Loucy (cell line): Measurements from ENCODE around the gene CCL20.

ENCODE experiments used
- H2AFZ ChIP-seq: fragments of 200-600 bp; sonication (generic); 2 replicates; pipeline ENCODE4 v1.6.0; 2016; ENCODE audit warnings: antibody characterized with exemption, mild to moderate bottlenecking, low read length, moderate library complexity
- H3F3A ChIP-seq: fragments of 200-600 bp; 2 replicates; pipeline ENCODE4 v1.6.0; 2016; ENCODE audit warnings: antibody characterized with exemption, low read depth, mild to moderate bottlenecking
- H3K27me3 ChIP-seq: fragments of 200-600 bp; sonication (generic); 2 replicates; pipeline ENCODE4 v1.6.1; 2014; ENCODE audit warnings: low read length, mild to moderate bottlenecking; ENCODE audit not compliant: insufficient read depth, poor library complexity, severe bottlenecking
- H3K36me3 ChIP-seq: fragments of 200-600 bp; sonication (generic); 2 replicates; pipeline ENCODE4 v1.6.1; 2016; ENCODE audit warnings: low read length; ENCODE audit not compliant: insufficient read depth
- H3K4me1 ChIP-seq: fragments of 200-600 bp; sonication (generic); 2 replicates; pipeline ENCODE4 v1.5.1; 2014; ENCODE audit warnings: low read length, mild to moderate bottlenecking; ENCODE audit not compliant: insufficient read depth, poor library complexity, severe bottlenecking
- H3K4me2 ChIP-seq: fragments of 200-600 bp; sonication (generic); 2 replicates; pipeline ENCODE4 v1.6.0; 2014; ENCODE audit warnings: antibody characterized with exemption, low read length, low read depth, mild to moderate bottlenecking; ENCODE audit not compliant: poor library complexity, severe bottlenecking
- H3K4me3 ChIP-seq: fragments of 200-600 bp; sonication (generic); 2 replicates; pipeline ENCODE4 v1.5.1; 2014; ENCODE audit warnings: low read length, mild to moderate bottlenecking, mixed read lengths; ENCODE audit not compliant: poor library complexity, severe bottlenecking
- H3K79me2 ChIP-seq: fragments of 200-600 bp; sonication (generic); 2 replicates; pipeline ENCODE4 v1.6.1; 2014; ENCODE audit warnings: low read length; ENCODE audit not compliant: insufficient read depth
- H3K9ac ChIP-seq: fragments of 200-600 bp; sonication (generic); 2 replicates; pipeline ENCODE4 v1.6.0; 2014; ENCODE audit warnings: mild to moderate bottlenecking, low read depth, low read length, moderate library complexity; ENCODE audit not compliant: poor library complexity, severe bottlenecking
- H3K9me2 ChIP-seq: fragments of 200-600 bp; sonication (generic); replicated peaks from 2 replicates; pipeline ENCODE4 v1.6.1; 2016; ENCODE audit warnings: low read depth, low read length, mixed read lengths
- H3K9me3 ChIP-seq: fragments of 200-600 bp; sonication (generic); 2 replicates; pipeline ENCODE4 v1.6.1; 2014; ENCODE audit warnings: mild to moderate bottlenecking, antibody characterized with exemption, low read length, low read depth; ENCODE audit not compliant: insufficient read depth
- H4K20me1 ChIP-seq: fragments of 200-600 bp; sonication (generic); 2 replicates; pipeline ENCODE4 v1.6.0; 2014; ENCODE audit warnings: antibody characterized with exemption, low read length, mild to moderate bottlenecking; ENCODE audit not compliant: insufficient read depth, poor library complexity, severe bottlenecking
- EZH2phosphoT487 ChIP-seq: fragments of 200-600 bp; IDR thresholded peaks from 2 replicates; pipeline ENCODE4 v1.6.1; 2018; ENCODE audit warnings: antibody characterized with exemption, mild to moderate bottlenecking, moderate library complexity, borderline replicate concordance
- TF ChIP-seq, protein P1 (sequence below): fragments of 200-600 bp; sonication (generic); conservative IDR thresholded peaks from 2 replicates; pipeline ENCODE4 v1.5.1; 2014; ENCODE audit warnings: mild to moderate bottlenecking, antibody characterized with exemption, low read length

The CCL20 gene

DNA sequence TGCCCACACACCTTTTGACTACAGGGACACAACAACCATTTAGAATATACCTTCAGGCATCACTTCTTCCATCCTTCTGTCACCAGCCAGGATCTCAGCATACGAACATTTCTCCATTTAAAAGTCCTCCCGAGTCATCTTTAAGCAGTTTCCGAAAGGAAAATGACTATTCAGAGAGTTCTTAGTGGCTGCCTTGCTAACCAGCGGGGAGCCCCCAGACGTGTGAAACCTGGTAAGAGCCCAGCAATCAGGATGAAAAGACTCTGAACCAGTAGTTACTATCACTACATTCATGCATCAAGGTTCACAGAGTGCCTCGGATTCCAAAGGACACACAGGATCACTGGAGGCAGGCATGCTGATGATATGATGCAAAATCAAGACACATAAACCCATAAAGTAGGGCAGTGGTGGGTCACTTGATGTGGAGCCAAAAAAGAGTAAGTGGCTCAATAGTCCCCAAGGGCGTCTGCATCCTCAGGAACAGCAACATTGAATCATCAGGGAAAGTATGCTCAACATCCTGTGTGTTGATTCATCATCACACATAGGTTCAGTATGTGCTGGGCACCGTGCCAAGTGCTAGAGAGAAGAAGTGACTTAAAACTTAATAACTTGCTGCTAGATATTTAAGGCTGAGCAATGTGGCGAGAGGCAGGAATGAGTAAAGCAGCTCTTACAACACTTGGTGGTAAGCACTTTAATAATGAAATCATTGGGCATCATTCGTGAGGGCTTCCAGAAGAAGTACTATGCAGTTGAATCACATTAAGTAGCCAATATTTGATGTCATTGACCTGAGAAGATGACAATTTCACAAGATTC lies 4.4 kb downstream of the CCL20 start:
- no peaks in the 10 kb centered on the region for H3K4me1 ChIP-seq
- H3K4me2 ChIP-seq, result no peak overlapping the region
- no peak overlapping the region for H3K9ac ChIP-seq

GRCh38 chr2:227818675-227819397 lies 5.2 kb downstream of the CCL20 start:
- no peak overlapping the region for H3K9ac ChIP-seq
- no peak overlapping the region for H3K4me2 ChIP-seq

More for the DNA sequence above, 4.4 kb downstream of the CCL20 start:
- Histone ChIP-seq H3K9me2 (no peaks in the 10 kb centered on the region), H3K27me3 (no peaks in the 10 kb centered on the region), H4K20me1 (no peaks in the 10 kb centered on the region), H3K9me3 (no peaks in the 10 kb centered on the region), H3K79me2 (no peaks in the 10 kb centered on the region), H3K36me3 (no peaks in the 10 kb centered on the region), H2AFZ (no peak overlapping the region), H3K4me3 (no peak overlapping the region), H3F3A (no peaks in the 10 kb centered on the region)
- no peak for TF ChIP-seq EZH2phosphoT487
- TF ChIP-seq, protein P1, sequence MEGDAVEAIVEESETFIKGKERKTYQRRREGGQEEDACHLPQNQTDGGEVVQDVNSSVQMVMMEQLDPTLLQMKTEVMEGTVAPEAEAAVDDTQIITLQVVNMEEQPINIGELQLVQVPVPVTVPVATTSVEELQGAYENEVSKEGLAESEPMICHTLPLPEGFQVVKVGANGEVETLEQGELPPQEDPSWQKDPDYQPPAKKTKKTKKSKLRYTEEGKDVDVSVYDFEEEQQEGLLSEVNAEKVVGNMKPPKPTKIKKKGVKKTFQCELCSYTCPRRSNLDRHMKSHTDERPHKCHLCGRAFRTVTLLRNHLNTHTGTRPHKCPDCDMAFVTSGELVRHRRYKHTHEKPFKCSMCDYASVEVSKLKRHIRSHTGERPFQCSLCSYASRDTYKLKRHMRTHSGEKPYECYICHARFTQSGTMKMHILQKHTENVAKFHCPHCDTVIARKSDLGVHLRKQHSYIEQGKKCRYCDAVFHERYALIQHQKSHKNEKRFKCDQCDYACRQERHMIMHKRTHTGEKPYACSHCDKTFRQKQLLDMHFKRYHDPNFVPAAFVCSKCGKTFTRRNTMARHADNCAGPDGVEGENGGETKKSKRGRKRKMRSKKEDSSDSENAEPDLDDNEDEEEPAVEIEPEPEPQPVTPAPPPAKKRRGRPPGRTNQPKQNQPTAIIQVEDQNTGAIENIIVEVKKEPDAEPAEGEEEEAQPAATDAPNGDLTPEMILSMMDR, result no peak

GRCh38 chr2:227819398-227819697 lies 5.7 kb downstream of the CCL20 start:
- H3K9ac ChIP-seq, result no peak overlapping the region
- TF ChIP-seq, protein P1, result no peak

More at GRCh38 chr2:227818675-227819397, 5.2 kb downstream of the CCL20 start:
- Histone ChIP-seq H3K9me2 (no peaks in the 10 kb centered on the region), H2AFZ (no peak overlapping the region), H3K27me3 (no peaks in the 10 kb centered on the region), H3K4me1 (no peaks in the 10 kb centered on the region), H3F3A (no peaks in the 10 kb centered on the region), H3K79me2 (no peaks in the 10 kb centered on the region), H3K36me3 (no peaks in the 10 kb centered on the region), H3K4me3 (no peak overlapping the region), H3K9me3 (no peaks in the 10 kb centered on the region), H4K20me1 (no peaks in the 10 kb centered on the region)
- TF ChIP-seq EZH2phosphoT487, result no peak
- TF ChIP-seq, protein P1, result no peak

More at GRCh38 chr2:227819398-227819697, 5.7 kb downstream of the CCL20 start:
- Histone ChIP-seq H3K36me3 (no peaks in the 10 kb centered on the region), H3K4me3 (no peak overlapping the region), H4K20me1 (no peaks in the 10 kb centered on the region), H3K27me3 (no peaks in the 10 kb centered on the region), H3K4me2 (no peak overlapping the region), H3K9me3 (no peaks in the 10 kb centered on the region), H3K79me2 (no peaks in the 10 kb centered on the region), H3K4me1 (no peaks in the 10 kb centered on the region), H3F3A (no peaks in the 10 kb centered on the region), H2AFZ (no peak overlapping the region), H3K9me2 (no peaks in the 10 kb centered on the region)
